ENCODE measurements around the gene OGT.
"Not testable (repeated sequence)": the region's sequence is repeated elsewhere in the genome, so short reads cannot be mapped to it uniquely, and the experiment has no call there.

The OGT gene

DNA sequence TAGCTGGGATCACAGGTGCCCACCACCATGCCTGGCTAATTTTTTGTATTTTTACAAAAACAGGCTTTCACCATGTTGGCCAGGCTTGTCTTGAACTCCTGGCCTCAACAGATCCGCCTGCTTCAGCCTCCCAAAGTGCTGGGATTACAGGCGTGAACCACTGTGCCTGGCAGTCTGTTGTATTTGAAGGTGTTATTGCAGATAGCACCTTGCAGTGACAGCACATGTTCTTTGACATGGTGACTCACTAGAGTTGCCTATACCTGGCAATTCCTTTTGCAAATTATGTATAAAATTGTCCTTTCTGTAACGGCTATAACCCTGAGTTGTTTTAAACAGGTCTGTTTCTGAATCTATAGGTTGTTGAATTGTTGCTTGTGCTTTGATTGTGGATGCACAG lies 7.9 kb downstream of the OGT start:
- no peak for DNase-seq

DNA sequence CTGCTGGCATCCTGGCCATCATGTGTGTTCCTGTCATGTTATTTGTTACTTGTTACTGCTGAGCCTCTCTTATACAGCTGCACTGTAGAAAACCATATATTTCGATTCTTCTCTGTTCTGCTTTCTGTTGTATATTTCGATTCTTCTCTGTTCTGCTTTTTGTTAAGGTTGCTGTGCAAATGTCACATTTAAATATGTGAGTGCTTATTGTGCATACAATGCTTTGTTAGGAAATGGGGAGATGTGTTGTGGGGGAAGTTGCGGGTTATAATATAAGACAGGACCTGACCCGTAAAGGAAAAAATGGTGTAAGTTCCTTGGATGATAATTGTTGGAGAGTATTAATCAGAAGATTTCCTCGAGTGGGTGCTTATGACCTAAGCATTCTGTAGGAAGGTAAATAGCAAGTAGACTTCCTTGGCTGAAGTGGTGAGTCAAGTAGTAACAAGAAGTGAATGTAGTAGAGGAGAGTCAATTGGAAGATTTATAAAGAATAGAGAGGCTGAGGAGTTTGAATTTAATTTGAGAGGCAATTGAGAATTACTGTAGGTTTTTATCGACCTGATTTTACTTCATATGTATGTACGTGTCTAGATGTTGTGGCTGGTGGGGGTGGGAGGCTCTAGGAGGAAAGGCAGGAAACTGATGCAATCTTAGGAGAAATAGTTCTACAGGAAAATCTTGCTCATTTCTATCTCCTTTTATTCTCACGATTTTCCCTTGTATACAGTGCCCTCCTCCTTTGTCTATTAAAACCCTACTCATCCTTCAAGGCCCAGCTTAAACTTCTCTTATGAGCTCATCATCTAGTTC lies 8.5 kb downstream of the OGT start:
- DNase-seq = peak; percentile 44 to 85 (median 60)

DNA sequence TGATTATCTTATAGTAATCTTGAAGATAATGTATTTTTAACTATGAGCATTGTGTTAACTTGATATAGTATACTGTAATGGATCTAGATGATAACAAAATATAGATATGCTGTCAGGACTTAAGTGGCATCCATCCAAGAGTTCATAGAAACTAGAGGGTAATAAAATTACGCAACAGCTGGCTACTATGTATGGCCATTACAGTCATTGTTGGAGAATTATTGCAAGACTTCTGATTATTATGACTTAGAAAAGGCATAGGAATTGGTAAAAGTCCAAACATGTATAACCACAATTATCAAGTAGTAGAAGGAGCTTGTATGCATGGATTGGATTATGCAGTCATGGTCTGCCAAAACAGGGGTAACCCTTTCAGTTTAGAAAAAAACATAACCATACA lies 9.5 kb downstream of the OGT start:
- DNase-seq = peak in 2 of 4 experiments; percentile 22 to 34

DNA sequence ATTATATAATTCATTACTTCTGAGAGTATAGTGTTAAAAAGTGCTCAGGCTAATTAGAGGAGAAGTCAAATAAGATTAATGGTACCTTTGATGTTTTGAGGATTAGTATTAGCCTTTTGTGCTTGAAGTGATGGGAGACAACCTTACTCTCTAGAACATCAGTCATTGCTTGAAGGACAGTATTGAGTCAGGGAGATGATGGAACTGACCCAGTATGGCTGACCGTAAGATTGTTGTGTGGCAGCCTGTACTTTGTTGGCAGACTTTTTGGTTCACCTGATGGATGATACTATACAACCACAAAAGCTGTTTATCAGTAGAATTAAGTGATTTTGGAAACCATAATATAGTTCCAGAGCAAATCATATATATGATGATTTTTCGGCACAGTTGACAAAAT lies 9.9 kb downstream of the OGT start:
- DNase-seq = no peak

DNA sequence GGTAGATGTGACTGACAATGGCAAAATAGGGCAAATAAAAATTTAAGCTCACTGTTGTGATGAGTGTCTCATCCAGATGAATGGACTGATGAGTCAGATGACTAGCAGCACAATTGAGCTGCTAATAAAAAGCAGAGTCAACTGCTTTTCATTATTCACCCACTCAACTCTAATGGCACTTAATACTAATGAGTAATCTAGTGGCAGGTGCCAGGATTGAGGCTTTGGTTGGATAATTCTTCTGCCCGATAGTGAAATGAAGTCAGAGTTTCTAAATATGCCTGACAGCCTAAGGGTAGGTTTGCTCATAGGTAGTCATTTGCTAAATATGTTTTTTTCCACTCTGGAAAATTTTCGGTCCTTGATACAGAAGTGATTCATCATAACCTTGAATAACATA lies 10.4 kb downstream of the OGT start:
- DNase-seq = peak in 1 of 4 experiments; percentile 18

DNA sequence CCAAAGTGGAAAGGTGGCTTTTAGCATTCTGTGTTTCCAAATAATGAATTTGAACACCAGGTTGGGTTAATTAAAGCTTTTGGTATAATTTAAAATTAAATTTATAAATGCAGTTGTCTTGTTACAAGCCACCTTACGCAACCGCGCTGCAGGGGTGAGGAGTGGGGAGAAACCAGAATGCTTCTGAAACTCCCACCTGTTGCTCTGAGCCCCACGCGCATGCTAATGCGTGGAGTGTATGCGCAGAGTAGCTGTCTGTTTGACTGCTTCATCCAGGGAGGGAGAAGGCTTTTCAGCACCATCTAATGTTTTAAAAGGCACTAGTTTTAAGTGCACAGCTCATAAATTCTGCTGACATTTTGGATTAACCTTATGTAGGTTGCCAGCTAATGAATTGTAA lies 12.5 kb downstream of the OGT start:
- no peak for DNase-seq

DNA sequence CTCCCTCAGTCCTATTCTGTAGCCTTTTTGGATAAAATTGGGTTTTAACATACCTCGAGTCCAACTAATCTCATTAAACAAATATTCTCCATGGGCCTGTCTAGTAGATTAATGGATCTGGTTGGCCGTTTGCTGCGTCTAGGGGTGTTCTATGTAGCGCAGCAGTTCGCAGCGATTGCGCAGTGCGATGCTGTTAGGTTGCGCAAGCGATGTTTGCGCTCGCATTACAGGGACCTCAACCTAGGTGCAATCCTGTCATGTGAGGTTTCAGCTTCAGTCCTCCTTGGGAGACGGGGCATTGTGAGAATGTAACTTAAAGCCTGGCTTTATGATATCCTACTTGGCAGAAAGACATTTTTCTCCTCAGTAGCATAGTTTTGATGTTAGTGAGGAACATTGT lies 14.0 kb downstream of the OGT start:
- DNase-seq = no peak

DNA sequence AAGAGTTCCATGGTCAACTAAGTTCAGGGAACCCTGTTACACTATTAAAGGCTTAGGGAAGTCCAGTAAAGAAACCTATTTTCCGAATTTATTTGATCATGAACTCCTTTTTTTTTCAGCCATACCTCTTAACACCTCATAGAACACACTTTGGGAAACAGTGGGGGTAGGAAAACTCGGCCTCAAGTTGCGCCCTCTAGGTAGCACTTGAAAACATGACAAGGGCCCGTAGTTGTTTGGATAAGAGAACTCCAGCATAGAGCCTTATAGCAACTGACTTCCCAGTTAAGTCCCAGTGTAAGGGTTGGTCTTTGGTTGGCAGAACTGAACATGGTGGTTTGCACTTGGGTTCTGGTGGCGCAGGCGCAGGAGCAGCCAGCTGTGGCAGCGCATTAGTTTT lies 14.4 kb downstream of the OGT start:
- DNase-seq = no peak

DNA sequence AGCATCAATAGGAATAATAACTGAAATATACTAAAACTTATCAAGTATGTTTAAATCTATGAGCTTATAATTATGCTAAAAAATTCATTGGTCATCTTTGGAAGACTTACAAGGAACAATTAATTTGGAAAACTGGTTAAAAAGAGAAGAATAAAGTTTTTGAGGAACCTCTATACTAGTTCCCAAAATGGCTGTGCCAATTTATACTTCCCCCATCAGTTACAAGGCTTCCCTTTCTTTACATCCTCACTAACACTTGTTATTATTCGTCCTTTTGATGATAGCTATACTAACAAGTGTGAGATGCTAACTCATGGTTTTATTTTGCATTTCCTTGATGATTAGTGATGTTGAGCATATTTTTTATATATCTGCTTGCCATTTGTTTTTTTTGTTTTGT lies 17.1 kb downstream of the OGT start:
- peak in 3 of 4 experiments; percentile 7 to 47 (median 39) for DNase-seq

DNA sequence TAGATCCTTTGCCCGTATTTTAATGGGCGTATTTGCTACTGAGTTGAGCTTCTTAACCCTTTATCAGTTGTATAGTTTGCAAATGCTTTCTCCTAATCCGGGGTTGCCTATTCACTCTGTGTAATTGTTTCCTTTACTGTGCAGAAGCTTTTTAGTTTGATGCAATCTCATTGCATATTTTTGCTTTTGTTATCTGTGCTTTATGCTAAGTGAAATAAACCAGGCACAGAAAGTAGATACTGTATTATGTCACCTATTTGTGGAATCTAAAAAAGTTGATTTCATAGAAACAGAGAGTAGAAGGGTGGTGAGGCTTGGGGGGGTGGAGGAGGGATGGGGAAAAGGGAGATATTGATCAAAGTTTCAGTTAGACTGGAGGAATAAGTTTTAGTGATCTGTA lies 17.7 kb downstream of the OGT start:
- DNase-seq = no peak

DNA sequence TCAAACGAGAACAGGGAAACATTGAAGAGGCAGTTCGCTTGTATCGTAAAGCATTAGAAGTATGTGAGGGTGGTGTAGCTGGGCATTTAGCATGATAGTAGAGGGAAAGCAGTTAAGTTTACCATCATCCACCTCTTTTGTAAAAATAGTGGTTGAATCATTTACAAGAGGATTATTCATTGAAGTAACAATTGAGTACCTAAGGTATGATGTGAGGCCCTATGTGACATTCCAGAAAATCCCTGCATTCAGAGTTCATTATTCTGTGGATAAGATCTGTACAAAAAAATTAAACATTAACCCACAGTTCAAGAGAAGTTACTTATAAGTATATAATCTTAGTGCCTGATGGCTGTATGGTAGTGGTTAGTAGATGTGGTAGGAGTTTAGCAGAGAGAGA lies 23.1 kb downstream of the OGT start:
- no peak for DNase-seq

DNA sequence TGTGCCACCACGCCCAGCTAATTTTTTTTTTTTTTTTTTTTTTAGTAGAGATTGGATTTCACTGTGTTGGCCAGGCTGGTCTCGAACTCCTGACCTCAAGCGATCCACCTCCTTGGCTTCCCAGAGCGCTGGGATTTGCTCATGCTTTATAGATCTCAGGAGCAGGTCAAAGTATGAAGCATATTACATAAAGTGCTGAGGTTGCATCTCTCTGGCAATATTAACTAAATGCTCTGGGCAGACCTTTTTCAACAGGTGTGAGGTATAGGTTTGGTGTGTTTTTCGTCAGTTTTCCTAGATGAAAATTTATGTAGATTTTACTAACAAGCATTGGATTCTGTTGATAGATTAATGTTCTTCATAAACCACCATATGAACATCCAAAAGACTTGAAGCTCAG lies 26.0 kb downstream of the OGT start:
- no peak for DNase-seq

DNA sequence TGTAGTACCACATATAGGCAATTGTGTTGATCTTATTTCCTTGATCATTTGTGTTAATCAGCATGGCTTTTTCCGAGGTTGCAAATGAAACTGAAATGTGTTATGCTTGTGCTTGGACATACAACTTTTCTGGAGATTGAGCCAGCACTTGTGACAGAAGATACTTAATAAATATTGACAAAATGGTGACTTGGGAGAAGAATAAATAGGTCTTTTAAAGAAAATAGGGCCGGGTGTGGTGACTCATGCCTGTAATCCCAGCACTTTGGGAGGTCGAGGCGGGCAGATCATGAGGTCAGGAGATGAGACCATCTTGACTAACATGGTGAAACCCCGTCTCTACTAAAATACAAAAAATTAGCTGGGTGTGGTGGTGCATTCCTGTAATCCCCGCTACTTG lies 26.9 kb downstream of the OGT start:
- DNase-seq = not testable (repeated sequence)

DNA sequence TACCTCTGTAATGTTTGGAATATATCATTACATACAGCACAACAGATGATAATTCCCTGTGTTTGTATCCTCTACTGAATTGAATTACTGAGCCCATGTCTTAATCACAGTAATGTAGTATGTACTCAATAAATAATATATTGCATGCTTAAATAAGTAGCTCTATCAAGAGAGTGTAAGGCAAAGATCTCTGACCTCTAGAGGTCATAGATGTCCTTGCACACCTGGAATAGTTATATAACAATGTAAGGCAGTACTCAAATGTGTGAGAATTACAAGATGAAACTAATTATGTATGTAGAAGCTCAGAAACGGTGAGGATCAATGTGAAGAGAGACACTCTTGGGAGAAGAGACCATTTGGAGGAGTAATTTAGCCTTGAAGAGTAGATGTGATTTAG lies 31.0 kb downstream of the OGT start:
- no peak for DNase-seq

DNA sequence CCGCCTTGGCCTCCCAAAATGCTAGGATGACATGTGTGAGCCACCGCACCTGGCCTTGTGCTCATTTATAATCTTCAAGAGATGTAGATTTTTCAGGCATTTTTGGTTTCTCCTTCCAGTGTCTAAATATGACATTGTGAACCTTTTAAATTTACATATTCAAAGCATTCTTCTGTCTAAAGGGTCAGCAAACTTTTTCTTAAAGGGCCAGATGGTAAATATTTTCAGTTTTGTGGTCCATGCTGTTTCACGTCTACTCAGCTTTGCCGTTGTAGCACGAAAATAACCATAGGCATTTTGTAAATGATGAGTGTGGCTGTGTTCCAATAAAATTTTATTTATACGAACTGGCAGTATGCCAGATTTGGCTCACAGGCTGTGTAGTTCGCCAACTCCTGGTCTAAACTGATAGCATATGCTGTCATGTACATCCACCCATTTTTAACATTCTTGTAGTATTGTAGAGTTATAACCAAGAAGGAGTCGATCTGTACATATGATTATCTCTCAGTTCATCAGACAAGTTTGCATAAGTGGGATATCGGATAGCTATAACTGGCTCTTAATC lies 32.7 kb downstream of the OGT start:
- DNase-seq = no peak

DNA sequence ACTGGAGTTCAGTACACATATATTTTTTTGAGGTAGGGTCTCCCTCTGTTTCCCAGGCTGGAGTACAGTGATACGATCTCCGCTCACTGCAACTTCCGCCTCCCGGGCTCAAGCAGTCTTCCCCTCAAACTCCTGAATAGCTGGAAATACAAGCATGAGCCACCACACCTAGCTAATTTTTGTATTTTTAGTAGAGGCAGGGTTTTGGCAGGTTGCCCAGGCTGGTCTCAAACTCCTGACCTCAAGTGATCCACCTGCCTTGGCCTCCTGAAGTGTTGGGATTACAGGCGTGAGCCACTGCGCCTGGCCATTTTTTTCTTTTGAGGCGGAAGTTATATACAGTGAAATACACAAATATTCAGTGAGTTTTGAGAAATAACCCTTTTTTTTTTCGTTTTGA lies 38.5 kb downstream of the OGT start:
- DNase-seq = not testable (repeated sequence)

DNA sequence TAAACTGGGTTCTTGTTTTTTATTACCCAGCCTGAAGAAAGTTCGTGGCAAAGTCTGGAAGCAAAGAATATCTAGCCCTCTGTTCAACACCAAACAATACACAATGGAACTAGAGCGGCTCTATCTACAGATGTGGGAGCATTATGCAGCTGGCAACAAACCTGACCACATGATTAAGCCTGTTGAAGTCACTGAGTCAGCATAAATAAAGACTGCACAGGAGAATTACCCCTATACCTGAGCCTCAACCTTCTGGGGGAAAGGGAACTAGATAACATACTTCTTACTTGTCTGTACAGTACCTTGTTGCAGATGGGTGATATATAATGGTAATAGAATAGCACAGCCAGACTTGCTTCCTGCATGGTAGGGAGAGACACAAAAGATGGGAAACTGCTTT lies 40.7 kb downstream of the OGT start:
- DNase-seq = no peak

DNA sequence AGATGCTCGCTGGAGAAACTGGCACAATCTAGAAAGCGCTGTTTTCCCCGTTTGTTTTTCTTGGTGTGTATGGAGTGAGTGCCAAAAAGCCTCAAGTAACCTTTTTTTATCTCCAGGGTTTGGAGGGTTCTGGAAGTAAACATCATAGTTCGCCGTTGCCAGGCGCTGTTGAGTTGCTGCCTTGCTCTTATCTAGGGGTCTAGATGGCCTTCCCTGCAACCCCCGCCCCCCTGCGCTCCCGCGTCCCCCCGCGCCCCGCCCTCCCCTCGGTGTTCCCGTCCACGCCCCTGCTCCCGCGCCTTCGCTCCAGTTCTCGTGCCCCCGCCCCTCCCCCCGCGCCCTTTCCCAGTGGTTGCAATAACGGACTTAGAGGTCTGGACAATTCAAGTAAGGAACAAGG lies 44.8 kb downstream of the OGT start:
- no peak for DNase-seq

DNA sequence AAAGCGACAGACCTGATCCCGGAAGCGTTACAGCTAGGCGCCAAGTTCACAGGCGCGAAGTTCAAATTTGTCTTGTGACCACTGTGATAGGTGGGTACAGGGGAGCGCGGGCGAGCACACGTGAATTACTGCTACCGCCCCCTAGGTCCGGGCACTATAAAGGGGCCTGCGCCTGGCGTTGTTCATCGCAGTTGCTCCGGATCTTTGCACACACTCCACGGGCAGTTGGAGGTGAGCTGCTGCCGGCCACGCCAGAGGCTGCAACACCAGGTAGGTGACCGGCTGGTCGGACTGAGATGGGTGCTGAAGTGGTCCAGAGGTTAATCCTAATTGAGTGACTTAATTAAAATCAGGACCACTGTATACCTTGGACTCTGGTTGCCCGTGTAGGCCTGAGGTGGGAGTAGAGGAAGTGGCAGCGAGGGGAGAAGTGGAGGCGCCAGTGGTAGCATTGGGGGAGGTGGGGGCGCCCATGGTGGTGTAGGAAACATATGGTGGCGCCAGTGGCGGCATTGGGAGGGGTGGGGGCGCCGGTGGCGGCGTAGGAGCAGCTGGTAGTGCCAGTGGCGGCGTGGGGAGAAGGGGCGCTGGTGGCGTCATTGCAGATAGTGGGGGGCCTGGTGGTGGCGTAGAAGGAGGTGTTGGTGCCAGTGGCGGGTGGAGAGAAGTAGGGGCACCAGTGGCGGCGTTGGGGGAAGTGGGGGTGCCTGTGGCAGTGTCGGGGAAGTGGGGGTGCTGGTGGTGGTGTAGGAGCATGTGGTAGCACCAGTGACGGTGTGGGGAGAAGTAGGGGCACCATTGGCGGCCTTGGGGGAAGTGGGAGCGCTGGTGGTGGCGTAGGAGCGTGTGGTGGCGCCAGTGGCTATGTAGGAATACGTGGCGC lies 45.6 kb downstream of the OGT start, which contains the start of gene GCNA:
Gene GCNA (plus strand): TSS at position 185 of the 883 bp plus-strand sequence. CDS start 2,385 bp downstream, outside the sequence.
- no peak for DNase-seq

DNA sequence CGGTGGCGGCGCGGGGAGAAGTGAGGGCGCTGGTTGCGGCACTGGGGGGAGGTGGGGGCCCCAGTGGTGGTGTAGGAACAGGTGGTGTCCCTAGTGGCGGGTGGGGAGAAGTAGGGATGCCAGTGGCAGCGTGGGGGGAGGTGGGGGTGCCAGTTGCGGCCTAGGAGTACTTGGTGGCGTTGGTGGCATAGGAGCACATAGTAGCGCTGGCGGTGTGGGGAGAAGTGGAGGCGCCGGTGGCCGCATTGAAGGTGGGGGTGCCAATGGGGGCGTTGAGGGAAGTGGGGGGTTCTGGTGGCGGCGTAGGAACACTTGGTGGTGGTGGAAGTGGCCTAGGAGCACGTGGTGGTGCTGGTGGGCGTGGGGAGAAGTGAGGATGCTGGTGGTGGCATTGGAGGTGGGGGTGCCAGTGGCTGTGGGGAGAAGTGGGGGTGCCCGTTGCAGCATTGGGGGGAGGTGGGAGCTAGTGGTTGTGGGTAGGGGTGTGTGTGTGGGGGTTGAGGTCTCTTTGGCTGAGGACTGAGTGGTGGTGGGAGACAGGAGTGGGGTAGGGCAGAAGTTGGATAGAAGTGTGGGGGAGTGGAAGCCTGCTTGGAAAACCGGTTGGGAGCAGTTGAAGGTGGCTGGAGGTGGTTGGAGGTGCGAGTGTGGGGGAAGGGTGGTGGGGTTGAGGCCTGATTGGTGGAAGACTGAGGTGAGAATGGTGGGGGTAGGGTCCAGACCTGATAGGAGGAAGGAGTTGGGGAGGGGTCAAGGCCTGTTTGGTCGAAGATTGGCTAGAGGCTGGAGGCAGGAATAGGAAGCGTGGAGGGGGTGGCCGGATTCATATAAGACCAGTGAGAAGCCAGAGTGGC lies 46.5 kb downstream of the OGT start:
- no peak for DNase-seq

DNA sequence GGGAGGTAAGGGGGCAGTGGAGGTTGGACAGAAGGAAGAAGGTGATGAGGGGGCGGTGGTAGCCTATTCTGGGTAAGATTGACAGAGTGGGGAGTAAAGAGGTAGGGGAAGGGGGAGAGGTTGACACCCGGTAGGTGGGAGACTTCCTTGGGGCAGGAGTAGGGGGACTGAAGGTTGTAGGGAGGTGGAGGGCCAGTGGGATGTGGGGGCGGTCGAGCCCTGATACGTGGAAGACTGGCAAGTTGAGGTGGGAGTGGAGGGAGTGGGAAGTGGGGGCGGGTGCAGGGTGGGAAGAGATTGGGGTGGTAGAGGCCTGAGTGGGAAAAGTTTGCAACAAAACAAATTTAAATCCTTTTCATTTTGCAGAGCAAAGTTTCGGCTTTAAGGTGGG lies 47.1 kb downstream of the OGT start:
- DNase-seq = no peak

DNA sequence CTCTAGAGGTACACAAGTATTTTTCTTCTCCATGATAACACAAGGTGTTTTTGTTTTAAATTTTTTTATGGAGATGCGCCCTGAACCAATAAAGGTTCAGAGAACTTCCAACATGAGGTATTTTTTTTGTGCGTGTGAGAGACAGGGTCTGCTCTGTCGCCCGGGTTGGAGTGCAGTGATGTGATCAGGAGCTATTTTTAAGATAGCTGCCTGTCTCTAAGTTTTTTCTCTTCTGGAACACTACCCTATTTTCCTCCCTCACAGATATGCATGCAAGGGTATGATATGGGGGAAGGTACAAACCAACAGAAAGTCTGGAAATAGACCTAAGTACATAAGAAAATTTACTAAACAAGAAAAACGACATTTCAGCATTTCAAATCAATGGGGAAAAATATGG lies 48.3 kb downstream of the OGT start:
- DNase-seq = no peak

DNA sequence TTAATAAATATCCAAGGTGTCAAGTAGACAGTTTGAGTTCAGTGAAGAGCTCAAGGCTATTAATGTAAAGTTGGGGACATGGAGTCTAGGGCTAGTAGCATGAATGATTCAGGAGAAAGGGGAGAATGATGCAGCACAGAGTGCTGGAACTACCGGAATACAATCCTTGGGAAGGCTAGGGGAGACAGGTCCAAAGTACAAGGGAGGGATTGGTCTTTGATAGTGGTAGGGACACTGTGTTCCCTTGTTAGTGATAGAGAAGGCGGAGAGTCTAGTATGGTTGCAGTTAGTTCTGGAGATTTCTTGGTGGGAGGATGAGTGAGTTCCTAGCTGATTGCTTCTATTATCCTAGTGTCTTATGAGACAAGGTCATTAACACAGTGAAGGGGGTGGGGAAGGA lies 54.0 kb downstream of the OGT start:
- no peak for DNase-seq

All from suppressor macrophage (primary cell).